Esophagus (tissue), 2 donors: ENCODE results near the gene ATG5. TPM values are rescaled to one million over a fixed set of nuclear protein-coding genes. Genes with fewer than 3 reads are reported as not detected.

Experiments
- H3K27ac ChIP-seq, 2 donors: one replicate each; pipeline ENCODE4 v1.5.1; 2013; ENCODE audit warnings: low read depth in 2 of 2, mild to moderate bottlenecking in 2 of 2, inconsistent platforms in 1 of 2, low read length in 1 of 2, moderate library complexity in 1 of 2
- H3K27me3 ChIP-seq, 2 donors: one replicate each; pipeline ENCODE4 v1.6.1; 2013; ENCODE audit warnings: low read length in 2 of 2, control low read depth in 1 of 2, mild to moderate bottlenecking in 1 of 2; ENCODE audit not compliant: insufficient read depth in 2 of 2, control insufficient read depth in 1 of 2
- H3K36me3 ChIP-seq, 2 donors: one replicate each; pipeline ENCODE4 v1.6.1; 2013; ENCODE audit warnings: low read length in 1 of 2; ENCODE audit not compliant: control insufficient read depth in 2 of 2, insufficient read depth in 2 of 2
- H3K4me1 ChIP-seq, 2 donors: one replicate each; pipeline ENCODE4 v1.6.1; 2013; ENCODE audit warnings: low read length in 1 of 2; ENCODE audit not compliant: control insufficient read depth in 2 of 2, insufficient read depth in 2 of 2
- H3K4me3 ChIP-seq, 2 donors: one replicate each; pipeline ENCODE4 v1.5.1; 2013; ENCODE audit warnings: low read length in 2 of 2, mild to moderate bottlenecking in 2 of 2, low read depth in 1 of 2, moderate library complexity in 1 of 2
- H3K9me3 ChIP-seq, 2 donors: one replicate each; pipeline ENCODE4 v1.6.1; 2013; ENCODE audit warnings: mild to moderate bottlenecking in 2 of 2, low read depth in 1 of 2, low read length in 1 of 2, moderate library complexity in 1 of 2; ENCODE audit not compliant: control insufficient read depth in 2 of 2, insufficient read depth in 1 of 2
- WGBS, 2 donors: extraction: QIAGEN DNeasy Blood & Tissue Kit; methylation state at CpG; one replicate each; pipeline ENCODE4 v1.1.7; 2013; 5-methylcytosine and 5-hydroxymethylcytosine counted together
- polyA plus RNA-seq, 2 donors: library from polyadenylated mRNA; stranded (reverse); fragments of 200-250 nt; gene quantifications; one replicate each; pipeline ENCODE4 v1.2.3, GENCODE V29; 2013
- donor health status: healthy with polysubstance abuse.
- donor health status: Bipolar disorder and iron deficiency.

ATG5 gene
- polyA plus RNA-seq, 2 donors: 9.1 to 12.5 TPM

GRCh38 chr6:106194949-106195921 is 130.3 kb downstream of the ATG5 start:
- Histone ChIP-seq H3K9me3 (no peaks in the 10 kb centered on the region), H3K27ac (peak overlapping the region; percentile 39 to 74), H3K4me1 (peaks cover 0 to 2% of the 10 kb centered on the region in 2 donors), H3K36me3 (peaks cover 0 to 2% of the 10 kb centered on the region in 2 donors), H3K27me3 (no peaks in the 10 kb centered on the region), H3K4me3 (no peak overlapping the region)
- WGBS, 2 donors: 68 to 76% methylated on average over 7 of the region's 7 CpGs

GRCh38 chr6:106192824-106193223 is 132.7 kb downstream of the ATG5 start:
- 58 to 60% methylated on average over 4 of the region's 4 CpGs for WGBS, 2 donors
- Histone ChIP-seq H3K27ac (no peak overlapping the region), H3K4me1 (peaks cover 0 to 2% of the 10 kb centered on the region in 2 donors), H3K36me3 (no peaks in the 10 kb centered on the region), H3K9me3 (no peaks in the 10 kb centered on the region), H3K4me3 (no peak overlapping the region), H3K27me3 (no peaks in the 10 kb centered on the region)

GRCh38 chr6:106188104-106188794 is 137.3 kb downstream of the ATG5 start:
- no peaks in the 10 kb centered on the region for H3K27me3 ChIP-seq
- H3K4me3 ChIP-seq: no peak overlapping the region
- H3K9me3 ChIP-seq: no peaks in the 10 kb centered on the region
- 81 to 88% methylated on average over 1 of the region's 1 CpG for WGBS, 2 donors
- no peaks in the 10 kb centered on the region for H3K4me1 ChIP-seq
- peaks cover 0 to 3% of the 10 kb centered on the region in 2 donors for H3K36me3 ChIP-seq
- H3K27ac ChIP-seq: no peak overlapping the region

- H3K4me1 ChIP-seq: no peaks in the 10 kb centered on the region
- H3K27ac ChIP-seq: no peak overlapping the region
- H3K9me3 ChIP-seq: no peaks in the 10 kb centered on the region
- H3K4me3 ChIP-seq: no peak overlapping the region
- H3K27me3 ChIP-seq: no peaks in the 10 kb centered on the region
- H3K36me3 ChIP-seq: peaks cover 0 to 3% of the 10 kb centered on the region in 2 donors
- 80 to 81% methylated on average over 1 of the region's 1 CpG for WGBS, 2 donors
Observed at GRCh38 chr6:106187424-106187982, 138.1 kb downstream of the ATG5 start.

GRCh38 chr6:106186714-106187113 is 138.8 kb downstream of the ATG5 start:
- Histone ChIP-seq H3K4me3 (no peak overlapping the region), H3K27ac (no peak overlapping the region), H3K4me1 (no peaks in the 10 kb centered on the region), H3K27me3 (no peaks in the 10 kb centered on the region), H3K9me3 (no peaks in the 10 kb centered on the region), H3K36me3 (peaks cover 0 to 3% of the 10 kb centered on the region in 2 donors)
- 87 to 93% methylated on average over 2 of the region's 2 CpGs for WGBS, 2 donors

GRCh38 chr6:106186172-106186571 is 139.4 kb downstream of the ATG5 start:
- no peaks in the 10 kb centered on the region for H3K4me1 ChIP-seq
- H3K4me3 ChIP-seq: no peak overlapping the region
- H3K36me3 ChIP-seq: peaks cover 0 to 3% of the 10 kb centered on the region in 2 donors
- no peaks in the 10 kb centered on the region for H3K9me3 ChIP-seq
- 81 to 86% methylated on average over 3 of the region's 3 CpGs for WGBS, 2 donors
- no peaks in the 10 kb centered on the region for H3K27me3 ChIP-seq
- H3K27ac ChIP-seq: no peak overlapping the region

- no peaks in the 10 kb centered on the region for H3K4me1 ChIP-seq
- H3K27ac ChIP-seq: no peak overlapping the region
- H3K27me3 ChIP-seq: no peaks in the 10 kb centered on the region
- no peak overlapping the region for H3K4me3 ChIP-seq
- 87 to 93% methylated on average over 2 of the region's 2 CpGs for WGBS, 2 donors
- no peaks in the 10 kb centered on the region for H3K9me3 ChIP-seq
- H3K36me3 ChIP-seq: peaks cover 0 to 3% of the 10 kb centered on the region in 2 donors
Observed at GRCh38 chr6:106185615-106186014, 139.9 kb downstream of the ATG5 start.

- Histone ChIP-seq H3K9me3 (no peaks in the 10 kb centered on the region), H3K4me3 (no peak overlapping the region), H3K27me3 (no peaks in the 10 kb centered on the region), H3K27ac (peak overlapping the region in 1 of 2 donors; percentile 59), H3K36me3 (peaks cover 0 to 3% of the 10 kb centered on the region in 2 donors), H3K4me1 (no peaks in the 10 kb centered on the region)
- 63 to 73% methylated on average over 3 of the region's 3 CpGs for WGBS, 2 donors
Observed at GRCh38 chr6:106184629-106185028, 140.9 kb downstream of the ATG5 start.

- 94 to 97% methylated on average over 1 of the region's 1 CpG for WGBS, 2 donors
Observed at GRCh38 chr6:106183430-106183829, 142.1 kb downstream of the ATG5 start.

More at GRCh38 chr6:106183430-106183829, 142.1 kb downstream of the ATG5 start:
- no peaks in the 10 kb centered on the region for H3K27me3 ChIP-seq
- H3K9me3 ChIP-seq: no peaks in the 10 kb centered on the region
- H3K4me3 ChIP-seq: no peak overlapping the region
- no peak overlapping the region for H3K27ac ChIP-seq
- no peaks in the 10 kb centered on the region for H3K4me1 ChIP-seq
- H3K36me3 ChIP-seq: peaks cover 0 to 3% of the 10 kb centered on the region in 2 donors
